Regular cardiac myocyte (primary cell): Measurements from ENCODE around the gene KIAA1671. TPM values are rescaled to one million over a fixed set of nuclear protein-coding genes. Genes with fewer than 3 reads are reported as not detected.

Experiments
- total RNA-seq: library from RNA; depleted of rRNA; stranded (reverse); fragments of >200 nt; gene quantifications from 2 replicates; pipeline ENCODE4 v1.2.3, GENCODE V29; 2014

Gene KIAA1671
- 6.2 and 7.1 TPM in 2 replicates for total RNA-seq

DNA sequence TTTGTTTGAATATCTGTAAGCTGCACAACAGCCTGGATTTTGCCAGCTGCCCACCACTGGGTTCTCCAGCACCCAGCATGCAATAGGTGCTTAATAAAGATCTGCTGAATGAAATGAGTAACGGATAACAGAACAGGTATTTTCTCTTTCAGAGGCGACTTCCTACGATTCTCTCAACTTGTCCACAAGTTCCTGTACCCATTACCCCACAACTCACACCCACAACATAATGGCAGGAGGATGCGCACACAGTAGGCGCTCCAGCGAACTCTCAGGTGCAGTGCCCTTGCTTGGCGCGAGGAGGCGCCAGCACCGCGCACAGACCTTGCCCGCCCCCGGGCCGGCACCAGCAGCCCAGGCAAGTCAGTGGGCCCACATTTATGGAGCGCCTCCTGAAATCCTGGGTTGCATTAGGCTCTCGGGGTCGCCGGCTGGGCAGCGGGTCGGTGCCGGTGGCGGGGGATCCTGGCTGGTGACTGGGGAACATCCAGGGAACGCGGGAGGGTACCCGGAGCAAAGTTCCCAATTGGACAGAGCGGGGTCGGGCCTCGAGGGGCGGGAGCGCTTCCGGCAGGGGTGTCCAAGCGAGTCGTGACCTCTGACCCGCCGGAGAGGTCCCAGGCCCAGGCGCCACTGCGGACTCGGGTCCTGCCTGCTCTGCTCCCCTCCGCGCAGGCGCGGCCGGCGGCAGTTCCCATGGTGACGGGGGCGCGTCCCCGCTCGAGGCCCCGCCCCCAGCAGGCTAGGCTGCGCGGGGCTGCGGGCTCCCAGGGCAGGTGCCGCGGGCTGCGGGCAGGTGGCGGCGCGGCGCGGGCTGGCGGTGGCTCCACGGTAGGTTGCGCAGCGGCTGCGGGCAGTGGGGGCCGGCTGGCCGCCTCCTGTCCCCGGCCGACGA is at the start of gene KIAA1671:
Gene KIAA1671 (plus strand): TSS at position 775 of the 895 bp plus-strand sequence. CDS start 75,284 bp downstream, outside the sequence.

DNA sequence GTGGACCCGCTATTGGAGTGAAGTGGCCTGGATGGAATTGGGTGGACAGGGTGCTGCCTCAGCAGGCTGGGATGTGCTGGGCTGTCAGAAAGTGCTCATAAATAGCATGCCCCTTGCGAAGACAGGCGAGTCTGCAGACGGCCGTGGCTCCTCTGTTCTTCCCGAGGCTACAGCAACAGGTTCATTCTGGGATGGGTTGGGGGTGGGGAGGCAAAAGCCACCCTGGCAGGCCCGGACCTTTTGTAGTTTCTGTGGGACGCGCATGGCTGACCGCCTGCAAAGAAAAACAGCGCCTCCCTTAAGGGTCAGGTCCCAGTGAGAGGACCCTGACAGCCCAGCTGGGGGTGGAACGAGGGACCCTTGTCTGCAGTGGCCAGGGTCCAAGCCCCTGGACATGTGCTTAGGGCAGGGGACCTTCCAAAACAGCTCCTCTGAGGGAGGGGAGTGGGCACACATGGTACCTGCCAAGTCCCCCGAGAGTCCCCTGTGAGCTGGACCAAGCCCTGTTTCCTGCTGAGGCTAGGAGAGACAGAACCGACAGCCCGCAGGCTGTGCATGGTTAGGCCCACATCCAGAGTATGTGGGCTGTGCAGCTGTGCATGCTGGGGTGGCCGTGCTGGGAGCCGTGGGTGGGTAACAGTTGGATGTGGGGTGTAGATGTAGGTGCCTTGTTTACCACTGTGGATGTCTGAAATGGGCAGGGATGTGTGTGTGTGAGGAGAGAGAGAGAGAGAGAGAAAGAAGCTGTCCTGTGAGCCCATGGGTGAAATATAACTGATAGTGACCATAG is 247.4 kb downstream of the KIAA1671 start, which contains the start of gene CRYBB3:
Gene CRYBB3 (plus strand): TSS at position 128 of the 790 bp plus-strand sequence. CDS start 1,539 bp downstream, outside the sequence.

DNA sequence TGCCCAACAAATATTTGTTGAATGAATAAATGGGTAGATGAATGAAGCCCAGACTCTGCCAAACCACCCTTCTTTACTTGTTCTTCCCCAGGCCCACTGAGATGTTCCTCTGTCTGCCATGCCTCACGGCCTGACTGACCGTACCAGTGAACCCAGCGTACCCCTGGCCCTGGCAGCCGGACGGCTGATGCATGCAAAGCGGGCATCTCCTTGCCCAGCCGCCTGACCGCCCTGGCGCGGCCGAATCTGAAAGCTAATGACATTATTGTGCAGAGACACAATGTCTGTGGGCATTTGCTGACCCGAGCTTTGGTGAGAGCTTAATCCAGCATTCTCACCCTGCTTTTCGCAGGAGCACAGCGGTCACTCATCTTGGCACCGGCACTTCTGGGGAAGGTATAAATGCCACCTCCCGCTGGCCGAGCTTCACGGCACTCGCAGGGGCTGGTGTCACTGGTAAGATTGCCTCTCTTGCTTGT is 266.7 kb downstream of the KIAA1671 start, which contains the start of gene CRYBB2:
Gene CRYBB2 (plus strand): TSS at position 429 of the 479 bp plus-strand sequence. CDS start 1,791 bp downstream, outside the sequence.

Other genes with a start within 250 kb of the KIAA1671 start
- gene PIWIL3, start 178.0 kb upstream of the KIAA1671 start, total RNA-seq = under 0.01 TPM in 1 of 2 replicates, not detected in the other
- under 0.01 and 0.28 TPM in 2 replicates for gene SGSM1, start 146.5 kb upstream of the KIAA1671 start, total RNA-seq
- gene LHFPL7, start 6.0 kb upstream of the KIAA1671 start, total RNA-seq = not detected in 2 replicates
- gene CRYBB3, start 247.1 kb downstream of the KIAA1671 start, total RNA-seq = not detected in 2 replicates